H9 (cell line): ENCODE results near the gene LDB3. TPM values are rescaled to one million over a fixed set of nuclear protein-coding genes. Genes with fewer than 3 reads are reported as not detected.

Experiments
- DNase-seq: peaks from one replicate; pipeline ENCODE4 v3.0.0-alpha.2; 2017
- H2AFZ ChIP-seq: one replicate; pipeline ENCODE4 v1.6.1; 2013; ENCODE audit warnings: mild to moderate bottlenecking, low read length, control low read depth, moderate library complexity
- H2AK5ac ChIP-seq: 2 replicates; pipeline ENCODE4 v1.6.1; 2013; ENCODE audit warnings: low read length, control low read depth, mixed read lengths; ENCODE audit not compliant: insufficient read length
- H2BK120ac ChIP-seq: one replicate; pipeline ENCODE4 v1.6.1; 2013; ENCODE audit warnings: low read depth, mild to moderate bottlenecking, low read length, control low read depth, inconsistent platforms; ENCODE audit not compliant: poor library complexity, severe bottlenecking
- H2BK12ac ChIP-seq: 2 replicates; pipeline ENCODE4 v1.6.1; 2013; ENCODE audit warnings: low read length, control low read depth, mixed read lengths, low read depth; ENCODE audit not compliant: insufficient read length
- H2BK15ac ChIP-seq: 2 replicates; pipeline ENCODE4 v1.6.1; 2013; ENCODE audit warnings: low read depth, low read length, control low read depth
- H2BK20ac ChIP-seq: one replicate; pipeline ENCODE4 v1.6.1; 2013; ENCODE audit warnings: low read depth, mild to moderate bottlenecking, low read length, control low read depth, inconsistent platforms; ENCODE audit not compliant: poor library complexity, severe bottlenecking
- H2BK5ac ChIP-seq: 2 replicates; pipeline ENCODE4 v1.6.1; 2013; ENCODE audit warnings: low read length, control low read depth, mixed read lengths; ENCODE audit not compliant: insufficient read length
- H3K14ac ChIP-seq: 2 replicates; pipeline ENCODE4 v1.6.1; 2013; ENCODE audit warnings: low read length, control low read depth; ENCODE audit not compliant: insufficient read depth
- H3K18ac ChIP-seq: 2 replicates; pipeline ENCODE4 v1.6.1; 2013; ENCODE audit warnings: low read depth, mild to moderate bottlenecking, mixed read lengths, low read length, control low read depth; ENCODE audit not compliant: insufficient read length
- H3K23ac ChIP-seq: 2 replicates; pipeline ENCODE4 v1.6.1; 2013; ENCODE audit warnings: low read length, control low read depth, mixed read lengths, low read depth; ENCODE audit not compliant: insufficient read length
- H3K23me2 ChIP-seq: 2 replicates; pipeline ENCODE4 v1.6.1; 2013; ENCODE audit warnings: low read depth, mild to moderate bottlenecking, mixed read lengths, low read length, control low read depth; ENCODE audit not compliant: insufficient read length, poor library complexity, severe bottlenecking
- H3K27ac ChIP-seq: 2 replicates; pipeline ENCODE4 v1.5.1; 2013; ENCODE audit warnings: low read length, control low read depth, mixed read lengths, low read depth; ENCODE audit not compliant: insufficient read length
- H3K27me3 ChIP-seq: 2 replicates; pipeline ENCODE4 v1.6.1; 2013; ENCODE audit warnings: low read length, control low read depth, inconsistent platforms; ENCODE audit not compliant: insufficient read depth
- H3K4ac ChIP-seq: 2 replicates; pipeline ENCODE4 v1.6.1; 2013; ENCODE audit warnings: low read depth, mild to moderate bottlenecking, control low read depth, inconsistent platforms, low read length, moderate library complexity
- H3K4me1 ChIP-seq: 2 replicates; pipeline ENCODE4 v1.6.1; 2013; ENCODE audit warnings: low read length, control low read depth, inconsistent platforms; ENCODE audit not compliant: insufficient read depth
- H3K4me2 ChIP-seq: 2 replicates; pipeline ENCODE4 v1.6.1; 2013; ENCODE audit warnings: low read length, control low read depth, mixed read lengths; ENCODE audit not compliant: insufficient read length, insufficient read depth
- H3K56ac ChIP-seq: 2 replicates; pipeline ENCODE4 v1.6.1; 2013; ENCODE audit warnings: low read depth, mild to moderate bottlenecking, mixed read lengths, low read length, control low read depth; ENCODE audit not compliant: insufficient read length
- H3K79me1 ChIP-seq: 2 replicates; pipeline ENCODE4 v1.6.1; 2013; ENCODE audit warnings: low read depth, mild to moderate bottlenecking, moderate library complexity, low read length, control low read depth, inconsistent platforms; ENCODE audit not compliant: insufficient read depth, poor library complexity, severe bottlenecking
- H3K79me2 ChIP-seq: 2 replicates; pipeline ENCODE4 v1.6.1; 2013; ENCODE audit warnings: low read length, control low read depth, inconsistent platforms; ENCODE audit not compliant: insufficient read depth
- H3K9ac ChIP-seq: 2 replicates; pipeline ENCODE4 v1.6.1; 2013; ENCODE audit warnings: low read length, control low read depth, mixed read lengths; ENCODE audit not compliant: insufficient read length; ENCODE audit errors: extremely low read depth
- H3K9me3 ChIP-seq: one replicate; pipeline ENCODE4 v1.6.1; 2013; ENCODE audit warnings: low read depth, low read length, inconsistent platforms; ENCODE audit not compliant: control insufficient read depth
- H3T11ph ChIP-seq: one replicate; pipeline ENCODE4 v1.6.1; 2013; ENCODE audit warnings: mild to moderate bottlenecking, low read length, control low read depth, inconsistent platforms
- H4K20me1 ChIP-seq: one replicate; pipeline ENCODE4 v1.6.1; 2013; ENCODE audit not compliant: control insufficient read depth, insufficient read length, insufficient read depth
- H4K5ac ChIP-seq: 2 replicates; pipeline ENCODE4 v1.6.1; 2013; ENCODE audit warnings: low read depth, mild to moderate bottlenecking, mixed read lengths, low read length, control low read depth; ENCODE audit not compliant: insufficient read length
- H4K8ac ChIP-seq: replicated peaks from 2 replicates; pipeline ENCODE4 v1.6.1; 2013; ENCODE audit warnings: low read length, control low read depth, mixed read lengths, low read depth; ENCODE audit not compliant: insufficient read length
- H4K91ac ChIP-seq: 2 replicates; pipeline ENCODE4 v1.6.1; 2013; ENCODE audit warnings: low read depth, mild to moderate bottlenecking, moderate library complexity, mixed read lengths, low read length, control low read depth; ENCODE audit not compliant: insufficient read length
- H3K27ac Mint-ChIP-seq, 3 experiments: 2 replicates in 2 of 3; 3 replicates in 1 of 3; pipeline ENCODE4 v1.8.0; 2020 to 2021; ENCODE audit warnings: mixed read lengths in 3 of 3, mild to moderate bottlenecking in 1 of 3, moderate library complexity in 1 of 3
- H3K27me3 Mint-ChIP-seq: 2 replicates; pipeline ENCODE4 v1.8.0; 2021; ENCODE audit warnings: low read depth, mild to moderate bottlenecking, moderate library complexity, mixed read lengths
- H3K36me3 Mint-ChIP-seq, 3 experiments: 2 replicates in 2 of 3; 3 replicates in 1 of 3; pipeline ENCODE4 v1.8.0; 2020 to 2021; ENCODE audit warnings: low read depth in 3 of 3, mixed read lengths in 3 of 3; ENCODE audit not compliant: insufficient read depth in 1 of 3
- H3K4me1 Mint-ChIP-seq, 2 experiments: 2 replicates each; pipeline ENCODE4 v1.8.0; 2020; ENCODE audit warnings: mixed read lengths in 2 of 2
- H3K4me3 Mint-ChIP-seq, 2 experiments: 2 replicates in 1 of 2; 3 replicates in 1 of 2; pipeline ENCODE4 v1.8.0; 2020 to 2021; ENCODE audit warnings: mild to moderate bottlenecking in 2 of 2, mixed read lengths in 2 of 2, moderate library complexity in 1 of 2
- H3K9me3 Mint-ChIP-seq, 2 experiments: 2 replicates in 1 of 2; 3 replicates in 1 of 2; pipeline ENCODE4 v1.8.0; 2020; ENCODE audit warnings: mild to moderate bottlenecking in 2 of 2, mixed read lengths in 2 of 2, moderate library complexity in 1 of 2
- CTCF ChIP-seq: fragments of 200-600 bp; sonication (generic); conservative IDR thresholded peaks from 3 replicates; pipeline ENCODE4 v1.8.0; 2021; ENCODE audit warnings: antibody characterized with exemption, mild to moderate bottlenecking
- WGBS: extraction: QIAGEN DNeasy Blood & Tissue Kit; methylation state at CpG from one replicate; pipeline ENCODE4 v1.1.7; 2013; ENCODE audit warnings: missing lambda C conversion rate, low lambda C conversion rate, mixed read lengths; ENCODE audit not compliant: insufficient read length; ENCODE audit errors: extremely low coverage; 5-methylcytosine and 5-hydroxymethylcytosine counted together
- total RNA-seq: library from RNA; stranded (reverse); gene quantifications from 2 replicates; pipeline ENCODE4 v1.2.1, GENCODE V29; 2021

The LDB3 gene
- total RNA-seq, 1 experiment from 2014 or later, result 0.17 TPM

GRCh38 chr10:86666538-86666937 is 1.8 kb upstream of the LDB3 start:
- Histone ChIP-seq H3K18ac (no peak overlapping the region), H3K14ac (no peak overlapping the region), H2BK20ac (no peak overlapping the region), H3K79me2 (no peaks in the 10 kb centered on the region), H3K79me1 (no peaks in the 10 kb centered on the region), H3T11ph (no peak overlapping the region), H4K91ac (no peak overlapping the region), H2BK5ac (no peak overlapping the region), H2AFZ (no peak overlapping the region), H2BK15ac (no peak overlapping the region), H3K9me3 (no peaks in the 10 kb centered on the region), H3K4ac (no peak overlapping the region), H3K56ac (no peak overlapping the region), H4K8ac (no peak overlapping the region), H2BK12ac (no peak overlapping the region), H3K23ac (no peak overlapping the region), H2BK120ac (no peak overlapping the region), H3K9ac (no peak overlapping the region), H3K27ac (no peak overlapping the region), H3K4me2 (no peak overlapping the region), H3K27me3 (no peaks in the 10 kb centered on the region), H3K23me2 (no peaks in the 10 kb centered on the region), H3K4me1 (no peaks in the 10 kb centered on the region; the same call in 1 of the 2 replicates), H4K20me1 (no peaks in the 10 kb centered on the region), H2AK5ac (no peak overlapping the region), H4K5ac (no peak overlapping the region)
- no peak for DNase-seq
- no peaks in the 10 kb centered on the region for H3K9me3 Mint-ChIP-seq
- no peak overlapping the region for H3K4me3 Mint-ChIP-seq
- H3K27me3 Mint-ChIP-seq, result no peaks in the 10 kb centered on the region; the same call in 1 of the 2 replicates
- no peak for TF ChIP-seq CTCF
- peaks cover 29 to 42% of the 10 kb centered on the region in 2 experiments for H3K4me1 Mint-ChIP-seq
- H3K27ac Mint-ChIP-seq, result no peak overlapping the region
- H3K36me3 Mint-ChIP-seq, result no peaks in the 10 kb centered on the region
- WGBS, result no CpG with 5 or more reads among the region's 7 CpGs
